Measurements from ENCODE around the gene TNFRSF6B.

TNFRSF6B gene

GRCh38 chr20:63662813-63663189, 33.7 kb upstream of the TNFRSF6B start:
- ChIA-PET POLR2A (interaction anchor here (1.4 kb wide), 1 partner anchor 10 kb away, joined by 3 read pairs; the partner anchor contains the start of gene STMN3), CTCF (no interaction called here)
- no peak for DNase-seq (ENCODE audit: extremely low spot score)
- no peak for TF ChIP-seq FOXK2 (IDR thresholded peaks at IDR 0.05)
- TF ChIP-seq HDGF (IDR thresholded peaks at IDR 0.05; ENCODE audit: borderline replicate concordance), result no peak
- TF ChIP-seq BHLHE40 (IDR thresholded peaks at IDR 0.05; ENCODE audit: borderline replicate concordance), result no peak
- no peak for TF ChIP-seq NFRKB (IDR thresholded peaks at IDR 0.05)
- no peak for TF ChIP-seq SP1 (IDR thresholded peaks at IDR 0.05)
- no peak for TF ChIP-seq LEF1 (IDR thresholded peaks at IDR 0.05; ENCODE audit: borderline replicate concordance)
- no peak for TF ChIP-seq L3MBTL2 (conservative IDR thresholded peaks at IDR 0.05)
- TF ChIP-seq TARDBP (IDR thresholded peaks at IDR 0.05), result no peak
- no peak for TF ChIP-seq FOXM1 (IDR thresholded peaks at IDR 0.05; ENCODE audit: borderline replicate concordance)
- TF ChIP-seq CTBP1 (IDR thresholded peaks at IDR 0.05; ENCODE audit: borderline replicate concordance), result no peak
- TF ChIP-seq ELF4 (IDR thresholded peaks at IDR 0.05), result no peak
- TF ChIP-seq FOXA1 (IDR thresholded peaks at IDR 0.05), result no peak
- no peak for TF ChIP-seq ZNF384 (IDR thresholded peaks at IDR 0.05)
- TF ChIP-seq ARNT (IDR thresholded peaks at IDR 0.05), result no peak
- TF ChIP-seq PKNOX1 (IDR thresholded peaks at IDR 0.05), result no peak
- no peak for TF ChIP-seq SUZ12 (IDR thresholded peaks at IDR 0.05)

- ChIA-PET POLR2A (no interaction called here), CTCF (no interaction called here)
- DNase-seq (ENCODE audit: extremely low spot score), result no peak
- no peak for TF ChIP-seq HDGF (IDR thresholded peaks at IDR 0.05; ENCODE audit: borderline replicate concordance)
- no peak for TF ChIP-seq PKNOX1 (IDR thresholded peaks at IDR 0.05)
- no peak for TF ChIP-seq LEF1 (IDR thresholded peaks at IDR 0.05; ENCODE audit: borderline replicate concordance)
- TF ChIP-seq SUZ12 (IDR thresholded peaks at IDR 0.05), result no peak
- no peak for TF ChIP-seq L3MBTL2 (conservative IDR thresholded peaks at IDR 0.05)
- no peak for TF ChIP-seq FOXM1 (IDR thresholded peaks at IDR 0.05; ENCODE audit: borderline replicate concordance)
Measured at GRCh38 chr20:63663332-63664066, 33.0 kb upstream of the TNFRSF6B start.

GRCh38 chr20:63664143-63664851, 32.2 kb upstream of the TNFRSF6B start:
- POLR2A ChIA-PET, result no interaction called here
- no peak for DNase-seq (ENCODE audit: extremely low spot score)
- no peak for TF ChIP-seq ARNT (IDR thresholded peaks at IDR 0.05)
- TF ChIP-seq ELF4 (IDR thresholded peaks at IDR 0.05), result no peak
- no peak for TF ChIP-seq L3MBTL2 (conservative IDR thresholded peaks at IDR 0.05)
- TF ChIP-seq SUZ12 (IDR thresholded peaks at IDR 0.05), result no peak
- CTCF ChIA-PET, result no interaction called here

- ChIA-PET CTCF (no interaction called here), POLR2A (no interaction called here)
- TF ChIP-seq ZNF384 (IDR thresholded peaks at IDR 0.05) (no peak), SUZ12 (IDR thresholded peaks at IDR 0.05) (no peak), NFRKB (IDR thresholded peaks at IDR 0.05) (no peak), ELF4 (IDR thresholded peaks at IDR 0.05) (no peak), BHLHE40 (IDR thresholded peaks at IDR 0.05; ENCODE audit: borderline replicate concordance) (no peak), FOXM1 (IDR thresholded peaks at IDR 0.05; ENCODE audit: borderline replicate concordance) (no peak), FOXK2 (IDR thresholded peaks at IDR 0.05) (no peak), HDGF (IDR thresholded peaks at IDR 0.05; ENCODE audit: borderline replicate concordance) (no peak), ARNT (IDR thresholded peaks at IDR 0.05) (no peak), L3MBTL2 (conservative IDR thresholded peaks at IDR 0.05) (no peak)
- DNase-seq (ENCODE audit: extremely low spot score), result no peak
Measured at GRCh38 chr20:63664861-63665594, 31.4 kb upstream of the TNFRSF6B start.

GRCh38 chr20:63665708-63666107, 30.7 kb upstream of the TNFRSF6B start:
- no peak for DNase-seq (ENCODE audit: extremely low spot score)

More at GRCh38 chr20:63665708-63666107, 30.7 kb upstream of the TNFRSF6B start:
- CTCF ChIA-PET, result no interaction called here
- POLR2A ChIA-PET, result no interaction called here
- no peak for TF ChIP-seq LEF1 (IDR thresholded peaks at IDR 0.05; ENCODE audit: borderline replicate concordance)
- no peak for TF ChIP-seq ELF4 (IDR thresholded peaks at IDR 0.05)
- no peak for TF ChIP-seq CTBP1 (IDR thresholded peaks at IDR 0.05; ENCODE audit: borderline replicate concordance)
- TF ChIP-seq FOXK2 (IDR thresholded peaks at IDR 0.05), result no peak
- no peak for TF ChIP-seq L3MBTL2 (conservative IDR thresholded peaks at IDR 0.05)
- TF ChIP-seq NFRKB (IDR thresholded peaks at IDR 0.05), result no peak
- no peak for TF ChIP-seq FOXM1 (IDR thresholded peaks at IDR 0.05; ENCODE audit: borderline replicate concordance)
- TF ChIP-seq SP1 (IDR thresholded peaks at IDR 0.05), result no peak
- no peak for TF ChIP-seq FOXA1 (IDR thresholded peaks at IDR 0.05)
- no peak for TF ChIP-seq PKNOX1 (IDR thresholded peaks at IDR 0.05)
- TF ChIP-seq ARNT (IDR thresholded peaks at IDR 0.05), result no peak
- TF ChIP-seq HDGF (IDR thresholded peaks at IDR 0.05; ENCODE audit: borderline replicate concordance), result no peak
- TF ChIP-seq SUZ12 (IDR thresholded peaks at IDR 0.05), result no peak

Data from HEK293T (cell line).